Lung (tissue), 12 donors: Measurements from ENCODE around the gene MVB12B. TPM values are rescaled to one million over a fixed set of nuclear protein-coding genes. Genes with fewer than 3 reads are reported as not detected.

Source experiments
- ATAC-seq: fragments of 200-7000 bp; cut with Tn5 transposase; one replicate; pipeline ENCODE4 v1.9.1; 2020; ENCODE audit warnings: moderate number of reproducible peaks; ENCODE audit not compliant: insufficient read depth, low FRiP score
- DNase-seq, 3 donors: peaks; one replicate each; pipeline ENCODE4 v3.0.0-alpha.2; 2013 to 2017
- H3K27ac ChIP-seq, 2 donors: one replicate each; pipeline ENCODE4 v1.5.1; 2013; ENCODE audit warnings: mild to moderate bottlenecking in 2 of 2, moderate library complexity in 2 of 2, control low read depth in 1 of 2, inconsistent platforms in 1 of 2, low read depth in 1 of 2, low read length in 1 of 2
- H3K27me3 ChIP-seq, 3 donors: one replicate each; pipeline ENCODE4 v1.5.1; 2013; ENCODE audit warnings: low read length in 2 of 3; ENCODE audit not compliant: control insufficient read depth in 3 of 3, insufficient read depth in 3 of 3
- H3K36me3 ChIP-seq, 4 donors: one replicate each; pipeline ENCODE4 v1.5.1; 2013; ENCODE audit warnings: low read length in 4 of 4, mild to moderate bottlenecking in 1 of 4, moderate library complexity in 1 of 4; ENCODE audit not compliant: control insufficient read depth in 4 of 4, insufficient read depth in 4 of 4
- H3K4me1 ChIP-seq, 5 donors: one replicate each; pipeline ENCODE4 v1.5.1; 2013; ENCODE audit warnings: low read length in 5 of 5, mild to moderate bottlenecking in 2 of 5, moderate library complexity in 1 of 5; ENCODE audit not compliant: control insufficient read depth in 5 of 5, insufficient read depth in 5 of 5
- H3K4me3 ChIP-seq: one replicate; pipeline ENCODE4 v1.5.1; 2013; ENCODE audit warnings: mild to moderate bottlenecking, control low read depth, moderate library complexity
- H3K9ac ChIP-seq, 2 donors: one replicate each; pipeline ENCODE4 v1.5.1; 2013; ENCODE audit warnings: low read length in 2 of 2, control low read depth in 1 of 2; ENCODE audit not compliant: insufficient read depth in 1 of 2
- H3K9me3 ChIP-seq, 4 donors: one replicate each; pipeline ENCODE4 v1.5.1; 2013; ENCODE audit warnings: low read length in 3 of 4, mild to moderate bottlenecking in 1 of 4, moderate library complexity in 1 of 4; ENCODE audit not compliant: control insufficient read depth in 4 of 4, insufficient read depth in 3 of 4
- CTCF ChIP-seq: IDR thresholded peaks from 2 replicates; pipeline ENCODE4 v1.5.1; 2012; ENCODE audit warnings: mild to moderate bottlenecking; ENCODE audit errors: control extremely low read depth, extremely low read depth
- WGBS, 2 donors: extraction: QIAGEN DNeasy Blood & Tissue Kit; methylation state at CpG; one replicate each; pipeline ENCODE4 v1.1.7; 2013; 5-methylcytosine and 5-hydroxymethylcytosine counted together
- polyA plus RNA-seq, 2 donors: library from polyadenylated mRNA; stranded (reverse); fragments of 200-250 nt; gene quantifications; one replicate each; pipeline ENCODE4 v1.2.1, GENCODE V29; 2013
- total RNA-seq, 2 donors: library from RNA; depleted of rRNA in 1 of 2; stranded (reverse); fragments of >200 nt in 1 of 2; gene quantifications; one replicate each; pipeline ENCODE4 v1.2.1, GENCODE V29; 2014 to 2021
- donor health status: control.
- donor health status: control.
- donor health status: Bipolar disorder and iron deficiency.
- donor health status: healthy.
- donor health status: DM: yes; HTN: yes; CAD: no.

MVB12B gene
- total and polyA plus RNA-seq, 4 donors: 9.5 to 33.6 (median 16.5) TPM

GRCh38 chr9:126486276-126486675 lies 159.6 kb downstream of the MVB12B start:
- DNase-seq: no peak
- Histone ChIP-seq H3K36me3 (peaks cover 0 to 13% (median 4%) of the 10 kb centered on the region in 4 donors), H3K4me3 (no peak overlapping the region), H3K9ac (no peak overlapping the region), H3K4me1 (peaks cover 0 to 10% (median 0%) of the 10 kb centered on the region in 5 donors), H3K27me3 (no peaks in the 10 kb centered on the region), H3K9me3 (no peaks in the 10 kb centered on the region), H3K27ac (no peak overlapping the region)
- TF ChIP-seq CTCF: no peak
- 94 to 97% methylated on average over 11 of the region's 11 CpGs for WGBS, 2 donors
- ATAC-seq: no peak

- TF ChIP-seq CTCF: no peak
- peaks cover 0 to 3% (median 0%) of the 10 kb centered on the region in 5 donors for H3K4me1 ChIP-seq
- H3K4me3 ChIP-seq: no peak overlapping the region
- no peak overlapping the region for H3K9ac ChIP-seq
- peaks cover 0 to 7% (median 4%) of the 10 kb centered on the region in 4 donors for H3K36me3 ChIP-seq
- no peaks in the 10 kb centered on the region for H3K9me3 ChIP-seq
- H3K27me3 ChIP-seq: no peaks in the 10 kb centered on the region
- no peak for DNase-seq
- no peak for ATAC-seq
- WGBS, 2 donors: 69 to 87% methylated on average over 12 of the region's 12 CpGs
- no peak overlapping the region for H3K27ac ChIP-seq
Observed at GRCh38 chr9:126487856-126488255, 161.2 kb downstream of the MVB12B start.

GRCh38 chr9:126488310-126488709 lies 161.7 kb downstream of the MVB12B start:
- H3K27ac ChIP-seq: no peak overlapping the region
- WGBS, 2 donors: 53 to 57% methylated on average over 8 of the region's 8 CpGs
- H3K9ac ChIP-seq: no peak overlapping the region
- H3K4me1 ChIP-seq: peaks cover 0 to 3% (median 0%) of the 10 kb centered on the region in 5 donors
- no peaks in the 10 kb centered on the region for H3K9me3 ChIP-seq
- DNase-seq: no peak
- H3K4me3 ChIP-seq: no peak overlapping the region
- no peak for ATAC-seq
- peaks cover 0 to 5% (median 4%) of the 10 kb centered on the region in 4 donors for H3K36me3 ChIP-seq
- TF ChIP-seq CTCF: no peak
- H3K27me3 ChIP-seq: no peaks in the 10 kb centered on the region

GRCh38 chr9:126488881-126489404 lies 162.3 kb downstream of the MVB12B start:
- TF ChIP-seq CTCF: no peak
- no peak for DNase-seq

More at GRCh38 chr9:126488881-126489404, 162.3 kb downstream of the MVB12B start:
- Histone ChIP-seq H3K9ac (no peak overlapping the region), H3K36me3 (peaks cover 0 to 5% (median under 1%) of the 10 kb centered on the region in 4 donors), H3K27ac (no peak overlapping the region), H3K9me3 (no peaks in the 10 kb centered on the region), H3K4me1 (peaks cover 0 to 3% (median 0%) of the 10 kb centered on the region in 5 donors), H3K27me3 (no peaks in the 10 kb centered on the region), H3K4me3 (no peak overlapping the region)
- WGBS, 2 donors: 96 to 98% methylated on average over 8 of the region's 8 CpGs
- ATAC-seq: no peak
